Measurements from ENCODE around the gene HSD3B7.

DNA sequence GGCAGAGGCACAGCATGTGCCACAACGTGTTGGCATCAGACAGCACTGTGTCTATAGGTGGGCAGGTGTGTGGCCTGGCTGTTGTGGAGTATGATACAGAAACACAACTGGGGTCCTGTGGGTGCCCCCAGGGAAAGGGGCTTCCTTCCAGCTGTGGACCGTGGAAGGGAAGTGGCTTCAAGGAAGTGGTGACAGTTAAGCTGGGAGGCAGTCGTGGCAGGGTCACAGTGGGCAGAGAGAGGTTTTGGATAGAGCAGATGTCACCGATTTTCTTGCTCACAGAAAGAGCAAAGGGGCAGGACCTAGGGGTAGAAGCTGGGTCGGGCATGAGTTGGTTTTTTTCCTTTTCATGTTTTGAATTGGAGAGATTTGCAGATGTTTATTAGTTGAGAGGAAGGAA, 47.3 kb upstream of the HSD3B7 start:
- TF ChIP-seq, protein P1, sequence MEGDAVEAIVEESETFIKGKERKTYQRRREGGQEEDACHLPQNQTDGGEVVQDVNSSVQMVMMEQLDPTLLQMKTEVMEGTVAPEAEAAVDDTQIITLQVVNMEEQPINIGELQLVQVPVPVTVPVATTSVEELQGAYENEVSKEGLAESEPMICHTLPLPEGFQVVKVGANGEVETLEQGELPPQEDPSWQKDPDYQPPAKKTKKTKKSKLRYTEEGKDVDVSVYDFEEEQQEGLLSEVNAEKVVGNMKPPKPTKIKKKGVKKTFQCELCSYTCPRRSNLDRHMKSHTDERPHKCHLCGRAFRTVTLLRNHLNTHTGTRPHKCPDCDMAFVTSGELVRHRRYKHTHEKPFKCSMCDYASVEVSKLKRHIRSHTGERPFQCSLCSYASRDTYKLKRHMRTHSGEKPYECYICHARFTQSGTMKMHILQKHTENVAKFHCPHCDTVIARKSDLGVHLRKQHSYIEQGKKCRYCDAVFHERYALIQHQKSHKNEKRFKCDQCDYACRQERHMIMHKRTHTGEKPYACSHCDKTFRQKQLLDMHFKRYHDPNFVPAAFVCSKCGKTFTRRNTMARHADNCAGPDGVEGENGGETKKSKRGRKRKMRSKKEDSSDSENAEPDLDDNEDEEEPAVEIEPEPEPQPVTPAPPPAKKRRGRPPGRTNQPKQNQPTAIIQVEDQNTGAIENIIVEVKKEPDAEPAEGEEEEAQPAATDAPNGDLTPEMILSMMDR (IDR thresholded peaks at IDR 0.05): no peak
- TF ChIP-seq POLR2A (IDR thresholded peaks at IDR 0.05) (no peak), POLR2AphosphoS5 (IDR thresholded peaks at IDR 0.05) (no peak), EP300 (IDR thresholded peaks at IDR 0.05) (no peak)

Measured in suprapubic skin (tissue), 4 donors.